Skeletal muscle tissue (tissue), 1 donor: ENCODE results near the gene GINS1. TPM values are rescaled to one million over a fixed set of nuclear protein-coding genes. Genes with fewer than 3 reads are reported as not detected.

Experiments used
- total RNA-seq: library from RNA; depleted of rRNA; stranded (reverse); fragments of >200 nt; gene quantifications from one replicate; pipeline ENCODE4 v1.2.3, GENCODE V29; 2014

GINS1 gene
- total RNA-seq, 1 donor from 2014 or later: 4.2 TPM

Other genes with a start within 250 kb of the GINS1 start
- 17.7 TPM for gene ENTPD6, start 212.0 kb upstream of the GINS1 start, total RNA-seq
- gene PYGB, start 159.6 kb upstream of the GINS1 start, total RNA-seq: 20.9 TPM
- gene ABHD12, start 16.8 kb upstream of the GINS1 start, total RNA-seq: 29.7 TPM
- 5.7 TPM for gene NINL, start 177.9 kb downstream of the GINS1 start, total RNA-seq
- gene NANP, start 216.3 kb downstream of the GINS1 start, total RNA-seq: 5.7 TPM